GM12878 (cell line): ENCODE data around the gene SURF4. TPM values are rescaled to one million over a fixed set of nuclear protein-coding genes. Genes with fewer than 3 reads are reported as not detected.

ENCODE experiments used
- ATF3 ChIP-seq: IDR thresholded peaks from 2 replicates; pipeline ENCODE4 v1.6.1; 2011; ENCODE audit warnings: low read depth, mild to moderate bottlenecking, low read length, moderate library complexity, borderline replicate concordance; ENCODE audit errors: extremely low read depth
- BRCA1 ChIP-seq: IDR thresholded peaks from 2 replicates; pipeline ENCODE4 v1.6.1; 2011; ENCODE audit warnings: low read depth, low read length, improper control_type of control experiment
- EP300 ChIP-seq, 2 experiments: fragments of 150-350 bp in 1 of 2; IDR thresholded peaks; 2 replicates each; pipeline ENCODE4 v1.6.1; 2011 to 2012; ENCODE audit warnings: low read depth in 2 of 2, low read length in 2 of 2, borderline replicate concordance in 1 of 2, improper control_type of control experiment in 1 of 2, inconsistent platforms in 1 of 2; ENCODE audit not compliant: control insufficient read depth in 1 of 2
- ESRRA ChIP-seq: IDR thresholded peaks from 2 replicates; pipeline ENCODE4 v1.6.1; 2012; ENCODE audit warnings: mild to moderate bottlenecking, low read length, improper control_type of control experiment
- HDAC2 ChIP-seq: fragments of 200-600 bp; sonication (generic); IDR thresholded peaks from 2 replicates; pipeline ENCODE4 v1.6.1; 2017
- HDAC6 ChIP-seq: fragments of 200-600 bp; sonication (generic); IDR thresholded peaks from one replicate; pipeline ENCODE4 v1.8.0; 2017; ENCODE audit warnings: antibody characterized with exemption; ENCODE audit not compliant: unreplicated experiment
- HSF1 ChIP-seq: fragments of 150-350 bp; IDR thresholded peaks from 2 replicates; pipeline ENCODE4 v1.6.1; 2014; ENCODE audit warnings: mild to moderate bottlenecking, low read depth, low read length
- MAX ChIP-seq: IDR thresholded peaks from 2 replicates; pipeline ENCODE4 v1.6.1; 2012; ENCODE audit warnings: low read depth, low read length, improper control_type of control experiment
- MEF2B ChIP-seq: fragments of 450-650 bp; IDR thresholded peaks from 2 replicates; pipeline ENCODE4 v1.6.1; 2018; ENCODE audit warnings: mild to moderate bottlenecking, moderate library complexity; ENCODE audit not compliant: partially characterized antibody, poor library complexity, severe bottlenecking
- MLLT1 ChIP-seq: fragments of 450-650 bp; IDR thresholded peaks from 2 replicates; pipeline ENCODE4 v1.6.1; 2016; ENCODE audit warnings: mild to moderate bottlenecking
- NR2F1 ChIP-seq: fragments of 450-650 bp; conservative IDR thresholded peaks from 2 replicates; pipeline ENCODE4 v1.6.1; 2017; ENCODE audit warnings: mild to moderate bottlenecking
- PAX5 ChIP-seq: IDR thresholded peaks from 2 replicates; pipeline ENCODE4 v1.6.1; 2011; ENCODE audit warnings: low read depth, low read length, borderline replicate concordance
- SIN3A ChIP-seq: IDR thresholded peaks from 2 replicates; pipeline ENCODE4 v1.6.1; 2012; ENCODE audit warnings: low read depth, low read length, improper control_type of control experiment
- SMARCA5 ChIP-seq: fragments of 450-650 bp; IDR thresholded peaks from 2 replicates; pipeline ENCODE4 v1.6.1; 2017; ENCODE audit warnings: mild to moderate bottlenecking
- YBX1 ChIP-seq: fragments of 450-650 bp; IDR thresholded peaks from 2 replicates; pipeline ENCODE4 v1.6.1; 2016; ENCODE audit warnings: antibody characterized with exemption
- ZBTB11 ChIP-seq: fragments of 450-650 bp; formaldehyde crosslinking; IDR thresholded peaks from 2 replicates; pipeline ENCODE4 v1.5.0; 2022; ENCODE audit warnings: mild to moderate bottlenecking, missing genetic modification characterization
- ZNF687 ChIP-seq: fragments of 450-650 bp; IDR thresholded peaks from 2 replicates; pipeline ENCODE4 v1.6.1; 2017; ENCODE audit warnings: mild to moderate bottlenecking, moderate library complexity
- polyA plus RNA-seq, 11 experiments: library from polyadenylated mRNA; depleted of rRNA in 4 of 11; unstranded in 6 of 11; stranded (reverse) in 5 of 11; fragments of >200 nt; fragmentation: Nextera tagmentation in 4 of 11; fragmentation: Illumina TruSeq in 1 of 11; extraction: Ambion mirVana in 4 of 11; extraction: Trizol in 1 of 11; gene quantifications; 1 replicate in 1 of 11; 2 replicates in 10 of 11; pipeline versions ENCODE4 v1.2.1 to v1.2.3, GENCODE V29; 2011 to 2016; ENCODE audit warnings: inconsistent platforms in 2 of 11, missing spikeins in 2 of 11, low read depth in 1 of 11
- total RNA-seq, 4 experiments: library from RNA; depleted of rRNA in 3 of 4; stranded (reverse); fragments of >200 nt in 3 of 4; fragmentation: Illumina TruSeq in 1 of 4; extraction: Trizol in 1 of 4; gene quantifications; 2 replicates each; pipeline versions ENCODE4 v1.2.1 to v1.2.3, GENCODE V29; 2013 to 2021

SURF4 gene
- total and polyA plus RNA-seq, 10 of the 15 experiments (the other 5 are each of a cell fraction or from before 2014, with no cell fraction given): 6.4 to 134 (median 78.7) TPM

- no peak for TF ChIP-seq ATF3
- peak; percentile 94 for TF ChIP-seq MAX
- no peak for TF ChIP-seq YBX1
- TF ChIP-seq ZNF687: peak; percentile 76
- TF ChIP-seq BRCA1: no peak
- TF ChIP-seq PAX5: peak; percentile 70; the same call in 1 of the 2 replicates
- peak; percentile 41 for TF ChIP-seq HDAC6
- no peak for TF ChIP-seq ESRRA
- peak; percentile 42; the same call in 1 of the 2 replicates for TF ChIP-seq ZBTB11 (CRISPR knock-in tag)
- TF ChIP-seq HSF1: no peak
- TF ChIP-seq SIN3A: peak; percentile 92
- peak; percentile 61 for TF ChIP-seq MEF2B
- TF ChIP-seq EP300 (IDR thresholded peaks at IDR 0.05; ENCODE audit: borderline replicate concordance in 1 of 2, control insufficient read depth in 1 of 2, low read depth in 2 of 2, low read length in 2 of 2): no peak
- peak; percentile 75 for TF ChIP-seq NR2F1
- TF ChIP-seq MLLT1: peak; percentile 100
- no peak for TF ChIP-seq HDAC2
- peak; percentile 83 for TF ChIP-seq SMARCA5
Observed at GRCh38 chr9:133335924-133336811, 39.7 kb downstream of the SURF4 start, which contains the start of gene SURF6 (continued).
